Heart left ventricle (tissue), 13 donors: ENCODE measurements around the gene F12.

Experiments used
- CTCF ChIP-seq, 12 donors: fragments of 200-600 bp; sonication (generic) in 4 of 12; IDR thresholded peaks; one replicate each; pipeline versions ENCODE4 v1.5.0 to v1.8.0; 2018 to 2022; ENCODE audit warnings: antibody characterized with exemption in 12 of 12, mild to moderate bottlenecking in 5 of 12
- POLR2A ChIP-seq, 2 donors: fragments of 450-650 bp; IDR thresholded peaks; one replicate each; pipeline ENCODE4 v1.6.1; 2017; ENCODE audit warnings: antibody characterized with exemption in 2 of 2, mild to moderate bottlenecking in 2 of 2, moderate library complexity in 2 of 2
- donor health status: ischemic (EF 13 %, LVEDD 7.1; RV severe dilation, severe dysfunction).
- donor health status: DM: no; HTN: yes; CAD: no.
- donor health status: DM: no; HTN: no; CAD: no.
- donor health status: ischemic (EF 25% LVEDD 6.9; RV normal size, moderate dysfunction).
- donor health status: ischemic (EF 25% LVEDD 5.7; RV mildly dilated, moderate dysfunction).
- donor health status: ischemic (EF 35%, LVEDD 5.7; RV mildly dilated, moderate dysfunction).
- donor health status: nonischemic (EF 11% LVEDD 7.7; RV severe dilation, severe dysfunction).
- donor health status: DM: yes; HTN: yes; CAD: no.
- donor health status: PGD.
- donor health status: ischemic (EF 29% LVEDD 5.4; RV normal size, mild dysfunction).
- donor health status: nonischemic (EF 23%, LVEDD 6.1; RV moderate dilation, normal function).

DNA sequence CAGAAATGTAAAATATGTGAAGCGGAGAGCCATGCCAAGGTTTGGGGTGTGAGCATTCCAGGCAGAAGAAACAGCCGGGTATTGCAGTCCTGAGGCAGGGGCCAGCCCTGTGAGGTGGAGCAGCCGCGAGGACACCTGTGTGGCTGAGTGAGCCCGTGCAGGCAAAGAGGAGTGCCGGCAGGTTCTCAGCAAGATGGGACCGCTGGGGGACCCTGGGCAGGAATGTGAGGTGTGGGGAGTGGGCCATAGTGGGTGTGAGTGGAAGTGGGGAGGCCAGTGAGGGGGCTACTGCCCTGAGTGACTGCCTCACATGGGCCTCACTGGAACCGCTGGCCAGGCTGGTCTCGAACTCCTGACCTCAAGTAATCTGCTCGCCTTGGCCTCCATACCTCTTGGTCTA lies 29.1 kb upstream of the F12 start:
- no peak for TF ChIP-seq CTCF (IDR thresholded peaks at IDR 0.05)
- TF ChIP-seq POLR2A (IDR thresholded peaks at IDR 0.05) = no peak
